ENCODE measurements around the gene CTNNA2. TPM values are rescaled to one million over a fixed set of nuclear protein-coding genes. Genes with fewer than 3 reads are reported as not detected.

CTNNA2 gene
- total RNA-seq, 1 experiment from 2014 or later: 5.5 TPM

DNA sequence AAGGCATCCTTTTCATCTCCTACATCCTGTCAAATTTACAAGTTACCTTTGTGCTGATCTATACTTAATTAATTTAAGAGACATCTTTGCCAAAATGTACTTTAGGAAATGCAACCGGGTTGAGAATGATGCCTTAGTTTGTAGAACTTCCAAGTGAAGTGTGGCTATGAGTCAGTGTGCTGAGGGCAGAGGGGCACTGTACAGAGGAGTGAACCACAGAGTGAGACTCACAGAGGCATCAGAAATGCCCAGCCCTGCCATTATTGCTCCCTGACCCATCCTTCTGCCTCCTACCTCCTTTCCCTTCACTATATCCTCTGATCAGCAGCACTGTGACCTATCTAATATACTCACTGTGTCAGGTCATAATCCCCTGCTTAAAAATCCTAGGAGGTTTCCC, 471.6 kb downstream of the CTNNA2 start:
- Histone ChIP-seq H3K79me2 (ENCODE audit: insufficient read depth, low read length) (no peaks in the 10 kb centered on the region), H3K4ac (ENCODE audit: low read depth, low read length) (no peak overlapping the region), H4K20me1 (ENCODE audit: control insufficient read depth, insufficient read depth, insufficient read length) (no peaks in the 10 kb centered on the region), H2AFZ (ENCODE audit: low read length) (no peak overlapping the region), H2BK120ac (ENCODE audit: low read depth, low read length, poor library complexity, severe bottlenecking) (no peak overlapping the region), H3K56ac (ENCODE audit: insufficient read length, low read depth, low read length) (no peak overlapping the region), H3K27me3 (ENCODE audit: insufficient read depth, low read length) (no peaks in the 10 kb centered on the region), H2BK5ac (ENCODE audit: insufficient read length, low read length) (no peak overlapping the region), H3K9me3 (ENCODE audit: control insufficient read depth, low read depth, low read length) (no peaks in the 10 kb centered on the region), H3K9ac (ENCODE audit: extremely low read depth, insufficient read length, low read length) (no peak overlapping the region), H3K27ac (ENCODE audit: insufficient read length, low read depth, low read length) (no peak overlapping the region), H3K4me1 (ENCODE audit: insufficient read depth, low read length) (no peaks in the 10 kb centered on the region), H3K79me1 (ENCODE audit: insufficient read depth, low read depth, low read length, poor library complexity, severe bottlenecking) (no peaks in the 10 kb centered on the region), H3K23ac (ENCODE audit: insufficient read length, low read depth, low read length) (no peak overlapping the region), H4K8ac (replicated peaks; ENCODE audit: insufficient read length, low read depth, low read length) (no peak overlapping the region), H3T11ph (ENCODE audit: low read length) (no peak overlapping the region), H4K5ac (ENCODE audit: insufficient read length, low read depth, low read length) (no peak overlapping the region), H3K23me2 (ENCODE audit: insufficient read length, low read depth, low read length, poor library complexity, severe bottlenecking) (no peaks in the 10 kb centered on the region), H3K18ac (ENCODE audit: insufficient read length, low read depth, low read length) (no peak overlapping the region), H2AK5ac (ENCODE audit: insufficient read length, low read length) (no peak overlapping the region), H4K91ac (ENCODE audit: insufficient read length, low read depth, low read length) (no peak overlapping the region), H2BK15ac (ENCODE audit: low read depth, low read length) (no peak overlapping the region), H3K4me2 (ENCODE audit: insufficient read depth, insufficient read length, low read length) (no peak overlapping the region), H2BK20ac (ENCODE audit: low read depth, low read length, poor library complexity, severe bottlenecking) (no peak overlapping the region), H3K14ac (ENCODE audit: insufficient read depth, low read length) (no peak overlapping the region), H2BK12ac (ENCODE audit: insufficient read length, low read depth, low read length) (no peak overlapping the region)
- DNase-seq: no peak
- Mint-ChIP-seq H3K27ac (no peak overlapping the region), H3K9me3 (no peaks in the 10 kb centered on the region), H3K27me3 (ENCODE audit: low read depth) (no peaks in the 10 kb centered on the region), H3K4me1 (peaks cover 12% of the 10 kb centered on the region in 2 experiments), H3K4me3 (no peak overlapping the region), H3K36me3 (ENCODE audit: insufficient read depth in 1 of 3, low read depth in 3 of 3) (no peaks in the 10 kb centered on the region)
- TF ChIP-seq, protein P1, sequence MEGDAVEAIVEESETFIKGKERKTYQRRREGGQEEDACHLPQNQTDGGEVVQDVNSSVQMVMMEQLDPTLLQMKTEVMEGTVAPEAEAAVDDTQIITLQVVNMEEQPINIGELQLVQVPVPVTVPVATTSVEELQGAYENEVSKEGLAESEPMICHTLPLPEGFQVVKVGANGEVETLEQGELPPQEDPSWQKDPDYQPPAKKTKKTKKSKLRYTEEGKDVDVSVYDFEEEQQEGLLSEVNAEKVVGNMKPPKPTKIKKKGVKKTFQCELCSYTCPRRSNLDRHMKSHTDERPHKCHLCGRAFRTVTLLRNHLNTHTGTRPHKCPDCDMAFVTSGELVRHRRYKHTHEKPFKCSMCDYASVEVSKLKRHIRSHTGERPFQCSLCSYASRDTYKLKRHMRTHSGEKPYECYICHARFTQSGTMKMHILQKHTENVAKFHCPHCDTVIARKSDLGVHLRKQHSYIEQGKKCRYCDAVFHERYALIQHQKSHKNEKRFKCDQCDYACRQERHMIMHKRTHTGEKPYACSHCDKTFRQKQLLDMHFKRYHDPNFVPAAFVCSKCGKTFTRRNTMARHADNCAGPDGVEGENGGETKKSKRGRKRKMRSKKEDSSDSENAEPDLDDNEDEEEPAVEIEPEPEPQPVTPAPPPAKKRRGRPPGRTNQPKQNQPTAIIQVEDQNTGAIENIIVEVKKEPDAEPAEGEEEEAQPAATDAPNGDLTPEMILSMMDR (conservative IDR thresholded peaks at IDR 0.05): no peak
- WGBS (ENCODE audit: extremely low coverage, insufficient read length, low lambda C conversion rate): no CpG with 5 or more reads among the region's 1 CpG

All from H9 (cell line).